Astrocyte (in vitro differentiated cells and primary cell): ENCODE results near the gene CELF2.

Experiments
- EZH2 ChIP-seq: IDR thresholded peaks from 2 replicates; pipeline ENCODE4 v1.6.1; 2012; ENCODE audit warnings: mild to moderate bottlenecking, low read length, inconsistent platforms; ENCODE audit not compliant: insufficient read depth
- TF ChIP-seq, protein P1 (sequence below): IDR thresholded peaks from 2 replicates; pipeline ENCODE4 v1.5.1; 2011; ENCODE audit warnings: low read depth, mild to moderate bottlenecking, inconsistent platforms, low read length, moderate library complexity; ENCODE audit not compliant: insufficient read depth

DNA sequence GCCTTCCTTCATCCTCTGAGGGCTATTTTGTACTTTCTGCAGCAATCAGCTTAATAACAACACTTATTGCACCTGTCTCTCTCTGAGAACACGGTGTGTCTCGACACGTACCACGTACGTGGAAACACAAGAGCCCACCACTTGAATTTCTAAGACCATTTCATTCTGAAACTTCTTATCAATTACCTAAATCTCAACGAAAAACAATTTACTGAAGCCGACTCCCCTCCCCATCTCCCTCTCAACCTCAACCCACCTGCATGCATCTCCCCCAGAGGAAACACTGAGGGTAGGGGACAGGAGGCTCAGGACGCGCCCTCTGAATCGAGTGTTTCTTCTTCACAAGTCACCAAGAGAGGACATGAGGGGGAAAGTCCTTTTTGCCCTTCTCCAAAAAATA, 315.2 kb downstream of the CELF2 start:
- TF ChIP-seq, protein P1, sequence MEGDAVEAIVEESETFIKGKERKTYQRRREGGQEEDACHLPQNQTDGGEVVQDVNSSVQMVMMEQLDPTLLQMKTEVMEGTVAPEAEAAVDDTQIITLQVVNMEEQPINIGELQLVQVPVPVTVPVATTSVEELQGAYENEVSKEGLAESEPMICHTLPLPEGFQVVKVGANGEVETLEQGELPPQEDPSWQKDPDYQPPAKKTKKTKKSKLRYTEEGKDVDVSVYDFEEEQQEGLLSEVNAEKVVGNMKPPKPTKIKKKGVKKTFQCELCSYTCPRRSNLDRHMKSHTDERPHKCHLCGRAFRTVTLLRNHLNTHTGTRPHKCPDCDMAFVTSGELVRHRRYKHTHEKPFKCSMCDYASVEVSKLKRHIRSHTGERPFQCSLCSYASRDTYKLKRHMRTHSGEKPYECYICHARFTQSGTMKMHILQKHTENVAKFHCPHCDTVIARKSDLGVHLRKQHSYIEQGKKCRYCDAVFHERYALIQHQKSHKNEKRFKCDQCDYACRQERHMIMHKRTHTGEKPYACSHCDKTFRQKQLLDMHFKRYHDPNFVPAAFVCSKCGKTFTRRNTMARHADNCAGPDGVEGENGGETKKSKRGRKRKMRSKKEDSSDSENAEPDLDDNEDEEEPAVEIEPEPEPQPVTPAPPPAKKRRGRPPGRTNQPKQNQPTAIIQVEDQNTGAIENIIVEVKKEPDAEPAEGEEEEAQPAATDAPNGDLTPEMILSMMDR = no peak
- no peak for TF ChIP-seq EZH2
